ENCODE data around the gene ZCCHC24. TPM values are rescaled to one million over a fixed set of nuclear protein-coding genes. Genes with fewer than 3 reads are reported as not detected.

Gene ZCCHC24
- total RNA-seq, 1 experiment from 2014 or later: 3.1 TPM

GRCh38 chr10:79402625-79402946 is 42.8 kb downstream of the ZCCHC24 start:
- peaks cover 18% of the 10 kb centered on the region for H3K4me1 Mint-ChIP-seq (ENCODE audit: low read depth, unreplicated experiment)
- H3K4me3 Mint-ChIP-seq (ENCODE audit: unreplicated experiment): no peak overlapping the region
- no peak for DNase-seq
- POLR2A ChIA-PET: no interaction called here
- Histone ChIP-seq H3K27me3 (replicated peaks; ENCODE audit: control insufficient read depth, insufficient read depth, low read length) (no peaks in the 10 kb centered on the region), H3K4me3 (ENCODE audit: low read depth, low read length) (no peak overlapping the region), H3K9me3 (no peaks in the 10 kb centered on the region), H3K36me3 (ENCODE audit: control insufficient read depth, insufficient read depth, low read length) (no peaks in the 10 kb centered on the region), H3K4me1 (no peaks in the 10 kb centered on the region)
- no peaks in the 10 kb centered on the region for H3K36me3 Mint-ChIP-seq (ENCODE audit: insufficient read depth, unreplicated experiment)
- intact Hi-C loops (cut with micrococcal nuclease; ENCODE audit: unreplicated experiment): no loop called here
- H3K27me3 Mint-ChIP-seq (ENCODE audit: insufficient read depth, unreplicated experiment): no peaks in the 10 kb centered on the region
- CTCF ChIA-PET: no interaction called here
- no TSS peak for BruUV-seq (replicated peaks)
- no peak overlapping the region for H3K27ac Mint-ChIP-seq (ENCODE audit: unreplicated experiment)
- H3K9me3 Mint-ChIP-seq (ENCODE audit: unreplicated experiment): no peaks in the 10 kb centered on the region
- TF ChIP-seq CTCF (IDR thresholded peaks at IDR 0.05; ENCODE audit: insufficient read depth in 1 of 2, low read depth in 1 of 2, low read length in 1 of 2, severe bottlenecking in 1 of 2, unreplicated experiment in 1 of 2): no peak

GRCh38 chr10:79401015-79401921 is 44.2 kb downstream of the ZCCHC24 start:
- Mint-ChIP-seq H3K9me3 (ENCODE audit: unreplicated experiment) (no peaks in the 10 kb centered on the region), H3K27ac (ENCODE audit: unreplicated experiment) (no peak overlapping the region), H3K27me3 (ENCODE audit: insufficient read depth, unreplicated experiment) (no peaks in the 10 kb centered on the region), H3K4me3 (ENCODE audit: unreplicated experiment) (no peak overlapping the region), H3K36me3 (ENCODE audit: insufficient read depth, unreplicated experiment) (no peaks in the 10 kb centered on the region), H3K4me1 (ENCODE audit: low read depth, unreplicated experiment) (peaks cover 20% of the 10 kb centered on the region)
- BruUV-seq (replicated peaks): no TSS peak
- intact Hi-C loops (cut with micrococcal nuclease; ENCODE audit: unreplicated experiment): loop anchor here (2.0 kb wide), 1 partner anchor 86 kb away; no protein-coding TSS in a partner anchor
- no peaks in the 10 kb centered on the region for H3K9me3 ChIP-seq
- H3K36me3 ChIP-seq (ENCODE audit: control insufficient read depth, insufficient read depth, low read length): no peaks in the 10 kb centered on the region
- H3K4me3 ChIP-seq (ENCODE audit: low read depth, low read length): no peak overlapping the region
- TF ChIP-seq CTCF (IDR thresholded peaks at IDR 0.05; ENCODE audit: insufficient read depth in 1 of 2, low read depth in 1 of 2, low read length in 1 of 2, severe bottlenecking in 1 of 2, unreplicated experiment in 1 of 2): no peak
- ChIA-PET CTCF (no interaction called here), POLR2A (no interaction called here)
- H3K27me3 ChIP-seq (replicated peaks; ENCODE audit: control insufficient read depth, insufficient read depth, low read length): no peaks in the 10 kb centered on the region
- DNase-seq: no peak
- H3K4me1 ChIP-seq: no peaks in the 10 kb centered on the region

- DNase-seq: peak in 1 of 2 experiments; percentile 74
- intact Hi-C loops (cut with micrococcal nuclease; ENCODE audit: unreplicated experiment): loop anchor here (2.0 kb wide), 1 partner anchor 86 kb away; no protein-coding TSS in a partner anchor
- H3K4me3 Mint-ChIP-seq (ENCODE audit: unreplicated experiment): no peak overlapping the region
- Histone ChIP-seq H3K27me3 (replicated peaks; ENCODE audit: control insufficient read depth, insufficient read depth, low read length) (no peaks in the 10 kb centered on the region), H3K4me1 (no peaks in the 10 kb centered on the region), H3K4me3 (ENCODE audit: low read depth, low read length) (no peak overlapping the region), H3K36me3 (ENCODE audit: control insufficient read depth, insufficient read depth, low read length) (no peaks in the 10 kb centered on the region), H3K9me3 (no peaks in the 10 kb centered on the region)
- CTCF ChIA-PET: interaction anchor here (0.6 to 1.1 kb wide), 3 partner anchors 8 to 87 kb away, joined by 3 read pairs; no protein-coding TSS in a partner anchor
- H3K27ac Mint-ChIP-seq (ENCODE audit: unreplicated experiment): no peak overlapping the region
- no peaks in the 10 kb centered on the region for H3K27me3 Mint-ChIP-seq (ENCODE audit: insufficient read depth, unreplicated experiment)
- BruUV-seq (replicated peaks): no TSS peak
- POLR2A ChIA-PET: no interaction called here
- H3K9me3 Mint-ChIP-seq (ENCODE audit: unreplicated experiment): no peaks in the 10 kb centered on the region
- no peaks in the 10 kb centered on the region for H3K36me3 Mint-ChIP-seq (ENCODE audit: insufficient read depth, unreplicated experiment)
- TF ChIP-seq CTCF (IDR thresholded peaks at IDR 0.05; ENCODE audit: insufficient read depth in 1 of 2, low read depth in 1 of 2, low read length in 1 of 2, severe bottlenecking in 1 of 2, unreplicated experiment in 1 of 2): peak; percentile 68 to 75
- peaks cover 20% of the 10 kb centered on the region for H3K4me1 Mint-ChIP-seq (ENCODE audit: low read depth, unreplicated experiment)
Measured at GRCh38 chr10:79400146-79401004, 45.0 kb downstream of the ZCCHC24 start.

Measured in Caco-2 (cell line).